H9 (cell line): ENCODE measurements around the gene BASP1. TPM values are rescaled to one million over a fixed set of nuclear protein-coding genes. Genes with fewer than 3 reads are reported as not detected.

Experiments used
- DNase-seq: peaks from one replicate; pipeline ENCODE4 v3.0.0-alpha.2; 2017
- H2AFZ ChIP-seq: one replicate; pipeline ENCODE4 v1.6.1; 2013; ENCODE audit warnings: mild to moderate bottlenecking, low read length, control low read depth, moderate library complexity
- H2AK5ac ChIP-seq: 2 replicates; pipeline ENCODE4 v1.6.1; 2013; ENCODE audit warnings: low read length, control low read depth, mixed read lengths; ENCODE audit not compliant: insufficient read length
- H2BK120ac ChIP-seq: one replicate; pipeline ENCODE4 v1.6.1; 2013; ENCODE audit warnings: low read depth, mild to moderate bottlenecking, low read length, control low read depth, inconsistent platforms; ENCODE audit not compliant: poor library complexity, severe bottlenecking
- H2BK12ac ChIP-seq: 2 replicates; pipeline ENCODE4 v1.6.1; 2013; ENCODE audit warnings: low read length, control low read depth, mixed read lengths, low read depth; ENCODE audit not compliant: insufficient read length
- H2BK15ac ChIP-seq: 2 replicates; pipeline ENCODE4 v1.6.1; 2013; ENCODE audit warnings: low read depth, low read length, control low read depth
- H2BK20ac ChIP-seq: one replicate; pipeline ENCODE4 v1.6.1; 2013; ENCODE audit warnings: low read depth, mild to moderate bottlenecking, low read length, control low read depth, inconsistent platforms; ENCODE audit not compliant: poor library complexity, severe bottlenecking
- H2BK5ac ChIP-seq: 2 replicates; pipeline ENCODE4 v1.6.1; 2013; ENCODE audit warnings: low read length, control low read depth, mixed read lengths; ENCODE audit not compliant: insufficient read length
- H3K14ac ChIP-seq: 2 replicates; pipeline ENCODE4 v1.6.1; 2013; ENCODE audit warnings: low read length, control low read depth; ENCODE audit not compliant: insufficient read depth
- H3K18ac ChIP-seq: 2 replicates; pipeline ENCODE4 v1.6.1; 2013; ENCODE audit warnings: low read depth, mild to moderate bottlenecking, mixed read lengths, low read length, control low read depth; ENCODE audit not compliant: insufficient read length
- H3K23ac ChIP-seq: 2 replicates; pipeline ENCODE4 v1.6.1; 2013; ENCODE audit warnings: low read length, control low read depth, mixed read lengths, low read depth; ENCODE audit not compliant: insufficient read length
- H3K23me2 ChIP-seq: 2 replicates; pipeline ENCODE4 v1.6.1; 2013; ENCODE audit warnings: low read depth, mild to moderate bottlenecking, mixed read lengths, low read length, control low read depth; ENCODE audit not compliant: insufficient read length, poor library complexity, severe bottlenecking
- H3K27ac ChIP-seq: 2 replicates; pipeline ENCODE4 v1.5.1; 2013; ENCODE audit warnings: low read length, control low read depth, mixed read lengths, low read depth; ENCODE audit not compliant: insufficient read length
- H3K27me3 ChIP-seq: 2 replicates; pipeline ENCODE4 v1.6.1; 2013; ENCODE audit warnings: low read length, control low read depth, inconsistent platforms; ENCODE audit not compliant: insufficient read depth
- H3K4ac ChIP-seq: 2 replicates; pipeline ENCODE4 v1.6.1; 2013; ENCODE audit warnings: low read depth, mild to moderate bottlenecking, control low read depth, inconsistent platforms, low read length, moderate library complexity
- H3K4me1 ChIP-seq: 2 replicates; pipeline ENCODE4 v1.6.1; 2013; ENCODE audit warnings: low read length, control low read depth, inconsistent platforms; ENCODE audit not compliant: insufficient read depth
- H3K4me2 ChIP-seq: 2 replicates; pipeline ENCODE4 v1.6.1; 2013; ENCODE audit warnings: low read length, control low read depth, mixed read lengths; ENCODE audit not compliant: insufficient read length, insufficient read depth
- H3K56ac ChIP-seq: 2 replicates; pipeline ENCODE4 v1.6.1; 2013; ENCODE audit warnings: low read depth, mild to moderate bottlenecking, mixed read lengths, low read length, control low read depth; ENCODE audit not compliant: insufficient read length
- H3K79me1 ChIP-seq: 2 replicates; pipeline ENCODE4 v1.6.1; 2013; ENCODE audit warnings: low read depth, mild to moderate bottlenecking, moderate library complexity, low read length, control low read depth, inconsistent platforms; ENCODE audit not compliant: insufficient read depth, poor library complexity, severe bottlenecking
- H3K79me2 ChIP-seq: 2 replicates; pipeline ENCODE4 v1.6.1; 2013; ENCODE audit warnings: low read length, control low read depth, inconsistent platforms; ENCODE audit not compliant: insufficient read depth
- H3K9ac ChIP-seq: 2 replicates; pipeline ENCODE4 v1.6.1; 2013; ENCODE audit warnings: low read length, control low read depth, mixed read lengths; ENCODE audit not compliant: insufficient read length; ENCODE audit errors: extremely low read depth
- H3K9me3 ChIP-seq: one replicate; pipeline ENCODE4 v1.6.1; 2013; ENCODE audit warnings: low read depth, low read length, inconsistent platforms; ENCODE audit not compliant: control insufficient read depth
- H3T11ph ChIP-seq: one replicate; pipeline ENCODE4 v1.6.1; 2013; ENCODE audit warnings: mild to moderate bottlenecking, low read length, control low read depth, inconsistent platforms
- H4K20me1 ChIP-seq: one replicate; pipeline ENCODE4 v1.6.1; 2013; ENCODE audit not compliant: control insufficient read depth, insufficient read length, insufficient read depth
- H4K5ac ChIP-seq: 2 replicates; pipeline ENCODE4 v1.6.1; 2013; ENCODE audit warnings: low read depth, mild to moderate bottlenecking, mixed read lengths, low read length, control low read depth; ENCODE audit not compliant: insufficient read length
- H4K8ac ChIP-seq: replicated peaks from 2 replicates; pipeline ENCODE4 v1.6.1; 2013; ENCODE audit warnings: low read length, control low read depth, mixed read lengths, low read depth; ENCODE audit not compliant: insufficient read length
- H4K91ac ChIP-seq: 2 replicates; pipeline ENCODE4 v1.6.1; 2013; ENCODE audit warnings: low read depth, mild to moderate bottlenecking, moderate library complexity, mixed read lengths, low read length, control low read depth; ENCODE audit not compliant: insufficient read length
- H3K27ac Mint-ChIP-seq, 3 experiments: 2 replicates in 2 of 3; 3 replicates in 1 of 3; pipeline ENCODE4 v1.8.0; 2020 to 2021; ENCODE audit warnings: mixed read lengths in 3 of 3, mild to moderate bottlenecking in 1 of 3, moderate library complexity in 1 of 3
- H3K27me3 Mint-ChIP-seq: 2 replicates; pipeline ENCODE4 v1.8.0; 2021; ENCODE audit warnings: low read depth, mild to moderate bottlenecking, moderate library complexity, mixed read lengths
- H3K36me3 Mint-ChIP-seq, 3 experiments: 2 replicates in 2 of 3; 3 replicates in 1 of 3; pipeline ENCODE4 v1.8.0; 2020 to 2021; ENCODE audit warnings: low read depth in 3 of 3, mixed read lengths in 3 of 3; ENCODE audit not compliant: insufficient read depth in 1 of 3
- H3K4me1 Mint-ChIP-seq, 2 experiments: 2 replicates each; pipeline ENCODE4 v1.8.0; 2020; ENCODE audit warnings: mixed read lengths in 2 of 2
- H3K4me3 Mint-ChIP-seq, 2 experiments: 2 replicates in 1 of 2; 3 replicates in 1 of 2; pipeline ENCODE4 v1.8.0; 2020 to 2021; ENCODE audit warnings: mild to moderate bottlenecking in 2 of 2, mixed read lengths in 2 of 2, moderate library complexity in 1 of 2
- H3K9me3 Mint-ChIP-seq, 2 experiments: 2 replicates in 1 of 2; 3 replicates in 1 of 2; pipeline ENCODE4 v1.8.0; 2020; ENCODE audit warnings: mild to moderate bottlenecking in 2 of 2, mixed read lengths in 2 of 2, moderate library complexity in 1 of 2
- CTCF ChIP-seq: fragments of 200-600 bp; sonication (generic); conservative IDR thresholded peaks from 3 replicates; pipeline ENCODE4 v1.8.0; 2021; ENCODE audit warnings: antibody characterized with exemption, mild to moderate bottlenecking
- WGBS: extraction: QIAGEN DNeasy Blood & Tissue Kit; methylation state at CpG from one replicate; pipeline ENCODE4 v1.1.7; 2013; ENCODE audit warnings: missing lambda C conversion rate, low lambda C conversion rate, mixed read lengths; ENCODE audit not compliant: insufficient read length; ENCODE audit errors: extremely low coverage; 5-methylcytosine and 5-hydroxymethylcytosine counted together
- total RNA-seq: library from RNA; stranded (reverse); gene quantifications from 2 replicates; pipeline ENCODE4 v1.2.1, GENCODE V29; 2021

Gene BASP1
- total RNA-seq, 1 experiment from 2014 or later, result 180 TPM

DNA sequence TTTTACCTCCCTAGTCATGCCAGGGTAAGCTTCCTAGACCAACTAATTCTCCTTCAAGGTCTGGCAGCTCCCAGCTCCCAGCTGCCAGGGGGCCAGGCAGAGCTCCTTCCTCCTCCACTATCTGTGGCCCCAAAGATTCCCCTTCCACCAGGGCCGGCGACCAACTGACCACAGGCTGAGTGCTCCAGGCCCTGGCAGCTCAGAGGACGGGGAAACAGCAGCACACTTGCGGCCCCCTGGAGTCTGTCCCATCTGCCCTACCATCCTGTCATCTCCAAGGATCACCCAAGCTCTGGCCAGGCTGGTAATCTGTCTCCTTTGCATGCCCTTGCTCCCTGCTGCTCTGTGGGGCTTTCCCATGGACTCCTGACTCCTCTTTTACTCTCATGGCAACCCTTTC, 31.2 kb upstream of the BASP1 start:
- no peaks in the 10 kb centered on the region for H3K23me2 ChIP-seq
- H3T11ph ChIP-seq, result no peak overlapping the region
- H3K14ac ChIP-seq, result no peak overlapping the region
- no peak overlapping the region for H2BK15ac ChIP-seq
- TF ChIP-seq CTCF, result no peak
- no peak overlapping the region for H2AFZ ChIP-seq
- DNase-seq, result no peak
- no peak overlapping the region for H3K27ac ChIP-seq
- H4K5ac ChIP-seq, result no peak overlapping the region
- H3K79me2 ChIP-seq, result no peaks in the 10 kb centered on the region
- H3K4me2 ChIP-seq, result no peak overlapping the region
- no peaks in the 10 kb centered on the region for H3K79me1 ChIP-seq
- peaks cover 1% of the 10 kb centered on the region; the same call in 1 of the 2 replicates for H3K4me1 ChIP-seq
- Mint-ChIP-seq H3K36me3 (peaks cover 2 to 26% (median 8%) of the 10 kb centered on the region in 3 experiments; a peak in 5 of 7 replicates), H3K4me3 (no peak overlapping the region), H3K9me3 (peaks cover 2 to 8% of the 10 kb centered on the region in 2 experiments; a peak in 3 of 5 replicates), H3K4me1 (peaks cover 23 to 24% of the 10 kb centered on the region in 2 experiments), H3K27me3 (0 out of 2 replicates have a peak, but pooled peaks cover 1% of the 10 kb centered on the region), H3K27ac (peak overlapping the region in 1 of 3 experiments; percentile 7; a peak in 1 of 7 replicates)
- no peak overlapping the region for H2BK5ac ChIP-seq
- H3K9ac ChIP-seq, result no peak overlapping the region
- no peak overlapping the region for H2AK5ac ChIP-seq
- H4K91ac ChIP-seq, result no peak overlapping the region
- no peaks in the 10 kb centered on the region for H3K9me3 ChIP-seq
- no peak overlapping the region for H3K23ac ChIP-seq
- no peaks in the 10 kb centered on the region for H3K27me3 ChIP-seq
- no peaks in the 10 kb centered on the region for H4K20me1 ChIP-seq
- H3K18ac ChIP-seq, result no peak overlapping the region
- WGBS, result no CpG with 5 or more reads among the region's 4 CpGs
- H2BK12ac ChIP-seq, result no peak overlapping the region
- no peak overlapping the region for H3K4ac ChIP-seq
- H4K8ac ChIP-seq, result no peak overlapping the region
- H2BK120ac ChIP-seq, result no peak overlapping the region
- H2BK20ac ChIP-seq, result no peak overlapping the region
- no peak overlapping the region for H3K56ac ChIP-seq
